IgD-negative memory B cell (primary cell): ENCODE results near the gene TRANK1. TPM values are rescaled to one million over a fixed set of nuclear protein-coding genes. Genes with fewer than 3 reads are reported as not detected.

Source experiments
- polyA plus RNA-seq: library from polyadenylated mRNA; unstranded; fragments of 300-500 nt; fragmentation: Illumina TruSeq; gene quantifications from one replicate; pipeline ENCODE4 v1.2.3, GENCODE V29; 2021

The TRANK1 gene
- polyA plus RNA-seq, 1 donor from 2014 or later: 27.7 TPM

Other genes starting within 250 kb of the TRANK1 start
- gene DCLK3, start 180.5 kb downstream of the TRANK1 start, polyA plus RNA-seq: not detected
- 4.1 TPM for gene EPM2AIP1, start 48.1 kb upstream of the TRANK1 start, polyA plus RNA-seq
- 19.7 TPM for gene MLH1, start 48.5 kb upstream of the TRANK1 start, polyA plus RNA-seq
- 22.0 TPM for gene LRRFIP2, start 229.5 kb upstream of the TRANK1 start, polyA plus RNA-seq